Measurements from ENCODE around the gene KCNH1. TPM values are rescaled to one million over a fixed set of nuclear protein-coding genes. Genes with fewer than 3 reads are reported as not detected.

The KCNH1 gene
- total RNA-seq = not detected

GRCh38 chr1:211133836-211134669 is at the start of gene KCNH1:
Gene KCNH1, minus strand, starts transcription at chr1:211134148. Its CDS starts 203 bp downstream, at chr1:211133945.
- no peak for TF ChIP-seq CTCF (IDR thresholded peaks at IDR 0.05)
- no peak for TF ChIP-seq POLR2A (IDR thresholded peaks at IDR 0.05)
- intact Hi-C loops (cut with DNase I; ENCODE audit: low total_unique reads) = loop anchor here (10.0 kb wide), 1 partner anchor 729 kb away; no protein-coding TSS in a partner anchor
- H3K4me3 ChIP-seq (ENCODE audit: low read depth, poor library complexity, severe bottlenecking) = peak within 1 kb of the TSS; percentile 10
- DNase-seq (ENCODE audit: low spot score in 2 of 2) = peak; percentile 19 to 89
- 2 to 3% methylated on average over 17 to 23 of the region's 61 CpGs for WGBS, 2 donors

GRCh38 chr1:211182746-211183145 is 48.8 kb upstream of the KCNH1 start:
- no peak overlapping the region for H3K4me3 ChIP-seq (ENCODE audit: low read depth, poor library complexity, severe bottlenecking)
- no peak for DNase-seq (ENCODE audit: low spot score in 2 of 2)
- 80 to 89% methylated on average over 2 of the region's 2 CpGs for WGBS, 2 donors
- TF ChIP-seq CTCF (IDR thresholded peaks at IDR 0.05) = no peak
- TF ChIP-seq POLR2A (IDR thresholded peaks at IDR 0.05) = no peak
- intact Hi-C loops (cut with DNase I; ENCODE audit: low total_unique reads) = no loop called here

- H3K4me3 ChIP-seq (ENCODE audit: low read depth, poor library complexity, severe bottlenecking) = no peak overlapping the region
- no peak for TF ChIP-seq POLR2A (IDR thresholded peaks at IDR 0.05)
- TF ChIP-seq CTCF (IDR thresholded peaks at IDR 0.05) = no peak
- no peak for DNase-seq (ENCODE audit: low spot score in 2 of 2)
- WGBS, 2 donors = 63 to 69% methylated on average over 2 of the region's 2 CpGs
- intact Hi-C loops (cut with DNase I; ENCODE audit: low total_unique reads) = no loop called here
Observed at GRCh38 chr1:211174375-211174774, 40.4 kb upstream of the KCNH1 start.

- no peak for DNase-seq (ENCODE audit: low spot score in 2 of 2)
- intact Hi-C loops (cut with DNase I; ENCODE audit: low total_unique reads) = no loop called here
- no peak overlapping the region for H3K4me3 ChIP-seq (ENCODE audit: low read depth, poor library complexity, severe bottlenecking)
- no peak for TF ChIP-seq POLR2A (IDR thresholded peaks at IDR 0.05)
Observed at GRCh38 chr1:211172657-211173056, 38.7 kb upstream of the KCNH1 start.

GRCh38 chr1:211169353-211169752 is 35.4 kb upstream of the KCNH1 start:
- 95 to 97% methylated on average over 1 of the region's 1 CpG for WGBS, 2 donors
- intact Hi-C loops (cut with DNase I; ENCODE audit: low total_unique reads) = no loop called here
- DNase-seq (ENCODE audit: low spot score in 2 of 2) = no peak
- no peak overlapping the region for H3K4me3 ChIP-seq (ENCODE audit: low read depth, poor library complexity, severe bottlenecking)
- TF ChIP-seq CTCF (IDR thresholded peaks at IDR 0.05) (no peak), POLR2A (IDR thresholded peaks at IDR 0.05) (no peak)

- WGBS, 2 donors = 82 to 90% methylated on average over 1 of the region's 1 CpG
- DNase-seq (ENCODE audit: low spot score in 2 of 2) = no peak
- H3K4me3 ChIP-seq (ENCODE audit: low read depth, poor library complexity, severe bottlenecking) = no peak overlapping the region
- intact Hi-C loops (cut with DNase I; ENCODE audit: low total_unique reads) = no loop called here
- TF ChIP-seq CTCF (IDR thresholded peaks at IDR 0.05) = no peak
- TF ChIP-seq POLR2A (IDR thresholded peaks at IDR 0.05) = no peak
Observed at GRCh38 chr1:211158866-211159265, 24.9 kb upstream of the KCNH1 start.

Measured in lower leg skin (tissue), 4 donors.